ENCODE data around the gene TRIM72.
"Not testable (repeated sequence)": the region's sequence is repeated elsewhere in the genome, so short reads cannot be mapped to it uniquely, and the experiment has no call there.

The TRIM72 gene

GRCh38 chr16:31269541-31269940 lies 55.6 kb downstream of the TRIM72 start:
- H3K79me2 ChIP-seq (ENCODE audit: insufficient read depth, low read depth): no peaks in the 10 kb centered on the region
- TF ChIP-seq, protein P1, sequence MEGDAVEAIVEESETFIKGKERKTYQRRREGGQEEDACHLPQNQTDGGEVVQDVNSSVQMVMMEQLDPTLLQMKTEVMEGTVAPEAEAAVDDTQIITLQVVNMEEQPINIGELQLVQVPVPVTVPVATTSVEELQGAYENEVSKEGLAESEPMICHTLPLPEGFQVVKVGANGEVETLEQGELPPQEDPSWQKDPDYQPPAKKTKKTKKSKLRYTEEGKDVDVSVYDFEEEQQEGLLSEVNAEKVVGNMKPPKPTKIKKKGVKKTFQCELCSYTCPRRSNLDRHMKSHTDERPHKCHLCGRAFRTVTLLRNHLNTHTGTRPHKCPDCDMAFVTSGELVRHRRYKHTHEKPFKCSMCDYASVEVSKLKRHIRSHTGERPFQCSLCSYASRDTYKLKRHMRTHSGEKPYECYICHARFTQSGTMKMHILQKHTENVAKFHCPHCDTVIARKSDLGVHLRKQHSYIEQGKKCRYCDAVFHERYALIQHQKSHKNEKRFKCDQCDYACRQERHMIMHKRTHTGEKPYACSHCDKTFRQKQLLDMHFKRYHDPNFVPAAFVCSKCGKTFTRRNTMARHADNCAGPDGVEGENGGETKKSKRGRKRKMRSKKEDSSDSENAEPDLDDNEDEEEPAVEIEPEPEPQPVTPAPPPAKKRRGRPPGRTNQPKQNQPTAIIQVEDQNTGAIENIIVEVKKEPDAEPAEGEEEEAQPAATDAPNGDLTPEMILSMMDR (conservative IDR thresholded peaks at IDR 0.05; ENCODE audit: low read depth, low read length): no peak
- H3K4me1 ChIP-seq (ENCODE audit: low read depth, poor library complexity, severe bottlenecking): peaks cover 26% of the 10 kb centered on the region
- no peak overlapping the region for H3K9ac ChIP-seq
- H3K27me3 ChIP-seq (ENCODE audit: insufficient read depth, low read depth): no peaks in the 10 kb centered on the region
- H3K4me3 ChIP-seq (IDR thresholded peaks at IDR 0.05; ENCODE audit: insufficient read depth, low read depth, low read length): no peak overlapping the region
- no peak overlapping the region for H2AFZ ChIP-seq (ENCODE audit: low read depth)
- H3K4me2 ChIP-seq: no peak overlapping the region
- no peaks in the 10 kb centered on the region for H3K36me3 ChIP-seq (ENCODE audit: insufficient read depth)
- no peaks in the 10 kb centered on the region for H4K20me1 ChIP-seq (ENCODE audit: insufficient read depth)
- H3K27ac ChIP-seq: no peak overlapping the region

DNA sequence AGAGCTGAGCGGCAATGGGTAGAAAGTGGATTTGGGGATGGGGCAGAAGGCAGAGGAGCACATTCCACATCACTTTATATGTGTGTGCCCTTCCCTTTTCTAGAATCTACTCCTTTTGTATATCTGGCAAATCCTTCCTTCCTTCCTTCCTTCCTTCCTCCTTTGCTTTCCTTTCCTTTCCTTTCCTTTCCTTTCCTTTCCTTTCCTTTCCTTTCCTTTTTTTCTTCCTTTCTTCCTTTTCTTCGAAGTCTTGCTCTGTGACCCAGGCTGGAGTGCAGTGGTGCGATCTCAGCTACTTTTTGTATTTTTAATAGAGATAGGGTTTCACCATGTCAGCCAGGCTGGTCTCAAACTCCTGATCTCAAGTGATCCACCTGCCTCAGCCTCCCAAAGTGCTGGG lies 56.1 kb downstream of the TRIM72 start:
- not testable (repeated sequence) for H2AFZ ChIP-seq (ENCODE audit: low read depth); H4K20me1 ChIP-seq (ENCODE audit: insufficient read depth); H3K79me2 ChIP-seq (ENCODE audit: insufficient read depth, low read depth); H3K27me3 ChIP-seq (ENCODE audit: insufficient read depth, low read depth); H3K4me3 ChIP-seq (IDR thresholded peaks at IDR 0.05; ENCODE audit: insufficient read depth, low read depth, low read length); H3K36me3 ChIP-seq (ENCODE audit: insufficient read depth); H3K4me2 ChIP-seq; H3K9ac ChIP-seq; H3K27ac ChIP-seq
- peaks cover 21% of the 10 kb centered on the region for H3K4me1 ChIP-seq (ENCODE audit: low read depth, poor library complexity, severe bottlenecking)

- TF ChIP-seq, protein P1 (conservative IDR thresholded peaks at IDR 0.05; ENCODE audit: low read depth, low read length): no peak
- Histone ChIP-seq H4K20me1 (ENCODE audit: insufficient read depth) (no peaks in the 10 kb centered on the region), H3K27me3 (ENCODE audit: insufficient read depth, low read depth) (no peaks in the 10 kb centered on the region)
Measured at GRCh38 chr16:31270795-31271194, 56.9 kb downstream of the TRIM72 start.

GRCh38 chr16:31271621-31272190 lies 57.8 kb downstream of the TRIM72 start:
- H3K4me2 ChIP-seq: no peak overlapping the region
- no peak overlapping the region for H3K4me3 ChIP-seq (IDR thresholded peaks at IDR 0.05; ENCODE audit: insufficient read depth, low read depth, low read length)
- H3K79me2 ChIP-seq (ENCODE audit: insufficient read depth, low read depth): no peaks in the 10 kb centered on the region
- peaks cover 7% of the 10 kb centered on the region for H3K4me1 ChIP-seq (ENCODE audit: low read depth, poor library complexity, severe bottlenecking)
- no peak overlapping the region for H2AFZ ChIP-seq (ENCODE audit: low read depth)
- no peaks in the 10 kb centered on the region for H4K20me1 ChIP-seq (ENCODE audit: insufficient read depth)
- H3K36me3 ChIP-seq (ENCODE audit: insufficient read depth): no peaks in the 10 kb centered on the region
- no peak overlapping the region for H3K9ac ChIP-seq
- H3K27me3 ChIP-seq (ENCODE audit: insufficient read depth, low read depth): no peaks in the 10 kb centered on the region
- H3K27ac ChIP-seq: no peak overlapping the region
- TF ChIP-seq, protein P1 (conservative IDR thresholded peaks at IDR 0.05; ENCODE audit: low read depth, low read length): no peak

More at GRCh38 chr16:31270795-31271194, 56.9 kb downstream of the TRIM72 start:
- no peak overlapping the region for H2AFZ ChIP-seq (ENCODE audit: low read depth)
- no peak overlapping the region for H3K27ac ChIP-seq
- H3K36me3 ChIP-seq (ENCODE audit: insufficient read depth): no peaks in the 10 kb centered on the region
- H3K79me2 ChIP-seq (ENCODE audit: insufficient read depth, low read depth): no peaks in the 10 kb centered on the region
- no peak overlapping the region for H3K4me3 ChIP-seq (IDR thresholded peaks at IDR 0.05; ENCODE audit: insufficient read depth, low read depth, low read length)
- no peak overlapping the region for H3K9ac ChIP-seq
- peaks cover 13% of the 10 kb centered on the region for H3K4me1 ChIP-seq (ENCODE audit: low read depth, poor library complexity, severe bottlenecking)
- no peak overlapping the region for H3K4me2 ChIP-seq

DNA sequence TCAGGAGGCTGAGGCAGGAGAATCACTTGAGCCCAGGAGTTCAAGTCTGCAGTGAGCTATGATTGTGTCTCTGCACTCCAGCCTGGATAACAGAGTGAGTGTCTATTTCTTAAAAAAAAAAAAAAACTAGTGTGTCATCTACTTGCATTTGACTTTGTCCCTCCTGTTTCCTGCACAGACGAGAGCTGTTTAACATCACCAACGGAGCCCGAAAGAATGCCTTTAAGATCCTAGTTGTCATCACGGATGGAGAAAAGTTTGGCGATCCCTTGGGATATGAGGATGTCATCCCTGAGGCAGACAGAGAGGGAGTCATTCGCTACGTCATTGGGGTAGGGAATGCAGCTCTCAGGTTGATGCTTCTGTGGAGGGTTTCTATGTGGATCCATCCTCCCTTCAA lies 59.3 kb downstream of the TRIM72 start:
- no peak overlapping the region for H3K27ac ChIP-seq
- H3K9ac ChIP-seq: no peak overlapping the region
- peaks cover 7% of the 10 kb centered on the region for H3K4me1 ChIP-seq (ENCODE audit: low read depth, poor library complexity, severe bottlenecking)
- TF ChIP-seq, protein P1 (conservative IDR thresholded peaks at IDR 0.05; ENCODE audit: low read depth, low read length): no peak
- H2AFZ ChIP-seq (ENCODE audit: low read depth): no peak overlapping the region
- H3K79me2 ChIP-seq (ENCODE audit: insufficient read depth, low read depth): no peaks in the 10 kb centered on the region
- H4K20me1 ChIP-seq (ENCODE audit: insufficient read depth): no peaks in the 10 kb centered on the region
- no peak overlapping the region for H3K4me3 ChIP-seq (IDR thresholded peaks at IDR 0.05; ENCODE audit: insufficient read depth, low read depth, low read length)
- no peak overlapping the region for H3K4me2 ChIP-seq
- H3K36me3 ChIP-seq (ENCODE audit: insufficient read depth): no peaks in the 10 kb centered on the region
- H3K27me3 ChIP-seq (ENCODE audit: insufficient read depth, low read depth): no peaks in the 10 kb centered on the region

All from KMS-11 (cell line).